ENCODE data around the gene KLHL21.

GRCh38 chr1:6592441-6592840 is 10.2 kb downstream of the KLHL21 start:
- TF ChIP-seq, protein P1, sequence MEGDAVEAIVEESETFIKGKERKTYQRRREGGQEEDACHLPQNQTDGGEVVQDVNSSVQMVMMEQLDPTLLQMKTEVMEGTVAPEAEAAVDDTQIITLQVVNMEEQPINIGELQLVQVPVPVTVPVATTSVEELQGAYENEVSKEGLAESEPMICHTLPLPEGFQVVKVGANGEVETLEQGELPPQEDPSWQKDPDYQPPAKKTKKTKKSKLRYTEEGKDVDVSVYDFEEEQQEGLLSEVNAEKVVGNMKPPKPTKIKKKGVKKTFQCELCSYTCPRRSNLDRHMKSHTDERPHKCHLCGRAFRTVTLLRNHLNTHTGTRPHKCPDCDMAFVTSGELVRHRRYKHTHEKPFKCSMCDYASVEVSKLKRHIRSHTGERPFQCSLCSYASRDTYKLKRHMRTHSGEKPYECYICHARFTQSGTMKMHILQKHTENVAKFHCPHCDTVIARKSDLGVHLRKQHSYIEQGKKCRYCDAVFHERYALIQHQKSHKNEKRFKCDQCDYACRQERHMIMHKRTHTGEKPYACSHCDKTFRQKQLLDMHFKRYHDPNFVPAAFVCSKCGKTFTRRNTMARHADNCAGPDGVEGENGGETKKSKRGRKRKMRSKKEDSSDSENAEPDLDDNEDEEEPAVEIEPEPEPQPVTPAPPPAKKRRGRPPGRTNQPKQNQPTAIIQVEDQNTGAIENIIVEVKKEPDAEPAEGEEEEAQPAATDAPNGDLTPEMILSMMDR (IDR thresholded peaks at IDR 0.05): no peak
- TF ChIP-seq POLR2A (IDR thresholded peaks at IDR 0.05): no peak
